ENCODE measurements around the gene ALDH1L2.

Gene ALDH1L2

DNA sequence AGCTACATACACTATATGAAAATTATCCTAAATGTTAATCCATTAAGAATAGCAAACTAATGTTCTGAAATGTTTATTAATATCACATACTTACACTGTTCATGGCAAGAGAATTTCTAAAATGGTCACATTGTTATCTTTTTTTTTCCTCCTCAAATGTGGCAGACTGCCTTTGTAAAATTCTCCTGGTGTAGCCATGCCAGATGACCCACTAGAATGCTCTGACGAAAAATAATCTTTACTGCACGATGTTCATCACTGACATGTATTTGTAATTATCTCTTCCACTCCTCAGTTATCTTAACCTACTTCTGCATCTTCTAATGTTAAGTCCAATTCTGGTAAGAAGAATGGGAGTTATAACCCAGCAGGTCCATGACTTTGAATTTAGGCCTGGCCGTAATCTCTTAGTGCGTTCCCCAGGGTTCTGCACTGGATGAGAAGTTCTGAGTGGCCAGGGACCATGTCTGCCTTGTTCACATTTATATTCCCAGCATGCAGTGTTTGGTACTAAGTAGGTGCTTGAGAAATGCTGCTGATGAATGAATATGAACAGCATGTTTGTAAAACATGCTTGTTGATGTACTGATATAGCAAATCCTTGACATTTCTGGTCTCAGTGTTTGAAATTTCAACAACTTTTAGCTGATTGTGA lies 51.4 kb downstream of the ALDH1L2 start:
- ATAC-seq (ENCODE audit: low read depth) (no peak), DNase-seq (ENCODE audit: low spot score) (no peak)
- Histone ChIP-seq H3K27ac (ENCODE audit: poor library complexity, severe bottlenecking) (no peak overlapping the region), H3K27me3 (ENCODE audit: insufficient read depth, poor library complexity, severe bottlenecking) (no peaks in the 10 kb centered on the region), H3K36me3 (ENCODE audit: low read depth) (no peaks in the 10 kb centered on the region), H3K4me1 (ENCODE audit: insufficient read depth, poor library complexity, severe bottlenecking) (peaks cover 10% of the 10 kb centered on the region), H3K9me3 (ENCODE audit: severe bottlenecking) (no peaks in the 10 kb centered on the region), H3K4me3 (ENCODE audit: severe bottlenecking) (no peak overlapping the region)
- no peak for TF ChIP-seq CTCF (IDR thresholded peaks at IDR 0.05; ENCODE audit: poor library complexity, severe bottlenecking)

DNA sequence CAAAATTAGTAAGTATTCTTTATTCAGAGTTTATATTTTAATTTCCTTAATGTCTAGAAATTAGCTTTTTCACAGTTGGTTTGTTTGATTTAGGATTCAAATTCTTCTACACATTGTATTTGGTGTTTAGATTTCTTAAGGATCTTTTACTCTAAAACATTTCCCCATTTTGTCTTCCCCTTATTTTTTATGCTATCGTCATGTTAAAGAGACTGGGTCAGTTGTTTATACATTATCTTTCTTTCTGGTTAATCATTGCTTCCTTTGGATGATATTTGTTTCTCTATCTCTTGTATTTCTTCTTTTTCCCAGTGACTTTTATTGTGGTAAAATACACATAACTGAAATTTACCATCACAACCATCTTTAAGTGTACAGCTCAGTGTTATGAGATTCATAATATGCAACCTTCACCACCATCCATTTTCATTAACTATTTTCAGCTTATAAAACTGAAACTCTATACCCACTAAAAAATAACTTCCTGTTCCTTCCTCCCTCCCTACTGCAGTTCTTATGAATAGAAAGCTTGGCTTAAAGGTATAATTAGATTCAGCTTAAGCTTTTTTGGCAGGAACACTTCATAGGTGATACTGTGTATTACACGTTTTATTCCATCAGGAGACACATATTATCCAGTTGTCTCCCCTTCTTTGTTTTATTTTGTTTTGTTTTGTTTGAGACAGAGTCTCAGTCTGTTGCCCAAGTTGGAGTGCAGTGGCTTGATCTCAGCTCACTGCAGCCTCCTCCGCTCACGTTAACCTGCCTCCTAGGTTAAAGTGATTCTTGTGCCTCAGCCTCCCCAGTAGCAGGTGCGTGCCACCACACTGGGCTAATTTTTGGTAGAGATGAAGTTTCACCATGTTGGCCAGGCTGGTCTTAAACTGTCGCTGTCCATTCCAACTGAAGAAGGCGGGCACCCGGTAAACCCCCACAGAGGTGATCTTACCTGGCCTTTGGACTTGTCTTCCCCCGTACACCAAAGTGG lies 53.1 kb downstream of the ALDH1L2 start:
- ATAC-seq (ENCODE audit: low read depth) (no peak), DNase-seq (ENCODE audit: low spot score) (no peak)
- no peak overlapping the region for H3K4me3 ChIP-seq (ENCODE audit: severe bottlenecking)
- H3K27me3 ChIP-seq (ENCODE audit: insufficient read depth, poor library complexity, severe bottlenecking), result no peaks in the 10 kb centered on the region
- H3K4me1 ChIP-seq (ENCODE audit: insufficient read depth, poor library complexity, severe bottlenecking), result no peaks in the 10 kb centered on the region
- H3K9me3 ChIP-seq (ENCODE audit: severe bottlenecking), result no peaks in the 10 kb centered on the region
- H3K27ac ChIP-seq (ENCODE audit: poor library complexity, severe bottlenecking), result no peak overlapping the region
- H3K36me3 ChIP-seq (ENCODE audit: low read depth), result no peaks in the 10 kb centered on the region
- TF ChIP-seq CTCF (IDR thresholded peaks at IDR 0.05; ENCODE audit: poor library complexity, severe bottlenecking), result no peak

DNA sequence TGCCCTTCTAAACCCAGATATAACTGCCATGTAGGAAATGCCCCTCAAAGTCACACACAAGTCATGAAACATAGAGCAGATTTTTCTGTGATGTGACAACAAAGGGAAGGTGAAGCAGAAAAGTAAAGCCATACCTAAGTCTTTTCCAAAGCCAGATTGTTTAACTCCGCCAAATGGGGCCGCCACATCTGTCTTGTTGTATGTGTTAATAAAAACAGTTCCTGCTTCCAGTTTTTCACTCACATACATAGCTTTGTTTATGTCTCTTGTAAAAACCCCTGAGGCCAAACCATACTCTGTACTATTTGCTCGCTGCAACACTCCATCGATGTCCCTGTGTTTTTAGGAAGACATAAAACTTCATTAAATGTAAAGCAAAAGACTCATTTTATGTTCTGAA lies 57.8 kb downstream of the ALDH1L2 start:
- DNase-seq (ENCODE audit: low spot score), result no peak
- no peaks in the 10 kb centered on the region for H3K4me1 ChIP-seq (ENCODE audit: insufficient read depth, poor library complexity, severe bottlenecking)
- no peak for ATAC-seq (ENCODE audit: low read depth)
- no peak overlapping the region for H3K4me3 ChIP-seq (ENCODE audit: severe bottlenecking)
- TF ChIP-seq CTCF (IDR thresholded peaks at IDR 0.05; ENCODE audit: poor library complexity, severe bottlenecking), result no peak
- H3K36me3 ChIP-seq (ENCODE audit: low read depth), result no peaks in the 10 kb centered on the region
- no peaks in the 10 kb centered on the region for H3K9me3 ChIP-seq (ENCODE audit: severe bottlenecking)
- H3K27me3 ChIP-seq (ENCODE audit: insufficient read depth, poor library complexity, severe bottlenecking), result no peaks in the 10 kb centered on the region
- no peak overlapping the region for H3K27ac ChIP-seq (ENCODE audit: poor library complexity, severe bottlenecking)

DNA sequence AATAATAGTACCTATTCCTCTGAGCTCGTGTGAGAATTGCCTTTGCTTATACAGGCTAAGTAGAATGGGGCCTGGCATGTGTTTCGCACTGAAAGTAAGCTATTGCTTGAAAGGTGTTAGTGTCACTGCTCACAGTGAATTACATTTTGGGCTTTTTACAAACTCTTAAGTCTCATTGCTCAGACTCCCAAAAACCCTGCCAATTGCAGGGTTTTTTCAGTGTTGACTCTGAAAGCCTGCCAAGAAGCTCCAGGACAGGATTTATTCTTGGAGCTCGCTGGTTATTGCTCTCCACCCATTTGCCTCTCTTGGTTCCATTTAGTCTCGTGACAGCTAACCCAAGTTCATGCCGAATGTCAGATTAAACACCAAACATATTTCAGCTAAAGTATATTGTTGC lies 58.4 kb downstream of the ALDH1L2 start:
- Histone ChIP-seq H3K27ac (ENCODE audit: poor library complexity, severe bottlenecking) (no peak overlapping the region), H3K4me3 (ENCODE audit: severe bottlenecking) (no peak overlapping the region), H3K36me3 (ENCODE audit: low read depth) (no peaks in the 10 kb centered on the region), H3K4me1 (ENCODE audit: insufficient read depth, poor library complexity, severe bottlenecking) (no peaks in the 10 kb centered on the region), H3K9me3 (ENCODE audit: severe bottlenecking) (no peaks in the 10 kb centered on the region), H3K27me3 (ENCODE audit: insufficient read depth, poor library complexity, severe bottlenecking) (no peaks in the 10 kb centered on the region)
- DNase-seq (ENCODE audit: low spot score), result no peak
- no peak for ATAC-seq (ENCODE audit: low read depth)
- no peak for TF ChIP-seq CTCF (IDR thresholded peaks at IDR 0.05; ENCODE audit: poor library complexity, severe bottlenecking)
